CD4-positive, alpha-beta T cell treated with Interleukin-12 subunit alpha and Interleukin-12 subunit beta, for 1 hour (primary cell): ENCODE measurements around the gene FREM1.

Experiments used
- DNase-seq: peaks from one replicate; pipeline ENCODE4 v3.0.0-alpha.2; 2020

FREM1 gene

DNA sequence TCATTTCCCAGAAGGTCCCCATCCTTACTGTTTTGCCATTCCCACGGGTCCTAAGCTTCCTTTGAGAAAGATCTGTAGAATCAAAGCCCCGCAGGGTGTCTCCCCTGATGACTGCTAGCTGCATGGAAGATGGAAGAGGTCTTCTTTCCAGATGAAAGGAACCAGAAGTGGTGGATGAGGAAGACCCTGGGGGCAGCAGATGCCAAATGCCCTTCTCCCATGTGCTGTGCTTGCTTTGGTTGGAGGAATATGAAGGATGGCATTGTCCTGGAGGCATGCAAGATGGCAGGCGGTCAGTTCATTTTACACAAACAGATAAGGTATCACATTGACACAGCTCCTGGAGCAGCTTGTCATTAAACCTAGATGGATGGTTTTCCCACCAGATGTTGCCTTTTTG is 161.9 kb downstream of the FREM1 start:
- DNase-seq, result no peak

DNA sequence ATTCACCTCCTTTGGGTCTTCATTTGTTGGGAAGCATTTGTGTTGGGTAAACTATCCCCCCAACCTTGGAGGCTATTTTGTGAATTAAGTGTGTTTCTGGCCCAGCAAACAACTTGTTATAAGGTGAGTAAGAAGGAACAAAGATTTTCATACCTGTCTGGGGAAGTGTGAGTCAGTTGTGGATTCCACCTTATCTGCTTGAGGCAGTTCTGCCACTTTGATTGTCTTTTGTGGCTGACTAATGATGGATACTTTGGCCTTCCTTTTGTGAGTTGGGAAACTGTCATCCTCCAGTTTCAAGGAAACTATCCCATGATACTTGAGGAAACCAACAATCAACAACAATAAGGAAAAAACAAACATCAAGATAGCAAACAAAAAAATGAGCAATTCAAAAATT is 163.1 kb downstream of the FREM1 start:
- DNase-seq, result no peak

DNA sequence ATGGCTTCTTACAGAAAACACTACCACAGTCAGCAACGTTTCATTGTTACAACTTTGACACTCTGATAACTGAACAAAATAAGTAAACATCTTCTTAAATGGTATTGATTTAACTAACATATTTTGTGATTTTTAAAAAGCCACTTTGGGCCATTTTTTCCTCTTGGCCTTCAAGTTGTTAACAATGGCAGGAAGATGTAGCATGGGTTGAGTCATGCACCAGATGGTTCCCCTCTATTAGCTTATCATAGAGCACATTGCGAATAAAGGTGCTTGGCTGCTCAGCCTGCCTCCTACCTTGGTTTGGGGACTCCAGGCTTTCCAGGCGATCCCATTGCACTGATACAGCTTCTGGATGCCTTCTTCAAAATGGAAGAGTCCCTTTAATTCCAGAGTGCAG is 163.6 kb downstream of the FREM1 start:
- no peak for DNase-seq

DNA sequence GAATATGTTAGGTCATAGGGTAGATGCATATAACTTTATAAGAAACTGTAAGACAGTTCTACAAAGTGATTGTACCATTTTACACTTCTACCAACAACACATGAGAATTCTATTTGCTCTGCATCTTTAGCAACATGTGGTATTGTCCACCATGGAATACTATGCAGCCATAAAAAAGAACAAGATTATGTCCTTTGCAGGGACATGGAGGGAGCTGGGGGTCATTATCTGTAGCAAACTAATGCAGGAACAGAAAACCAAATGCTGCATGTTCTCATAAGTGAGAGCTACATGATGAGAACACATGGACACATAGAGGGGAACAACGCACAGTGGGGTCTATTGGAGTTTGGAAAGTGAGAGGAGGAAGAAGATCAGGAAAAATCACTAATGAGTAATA is 165.5 kb downstream of the FREM1 start:
- DNase-seq, result no peak

DNA sequence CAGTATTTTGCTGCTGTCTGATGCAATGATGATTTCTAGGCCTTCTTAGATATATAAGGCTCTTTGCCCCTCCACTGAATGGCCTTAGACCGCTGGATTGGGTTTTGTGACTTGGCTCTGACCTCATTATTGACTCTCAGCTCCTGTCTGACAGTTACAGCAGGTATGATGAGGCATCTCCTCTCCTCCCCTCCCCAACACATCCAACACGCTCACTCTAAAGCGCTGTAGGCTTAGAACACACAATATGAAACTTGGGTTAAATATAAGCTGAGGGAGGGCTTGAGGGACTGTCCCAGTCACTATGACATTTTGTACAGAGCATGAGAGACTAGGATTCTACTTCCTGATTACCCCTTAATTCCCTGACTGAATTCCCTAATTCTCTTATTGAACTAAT is 168.9 kb downstream of the FREM1 start:
- no peak for DNase-seq

DNA sequence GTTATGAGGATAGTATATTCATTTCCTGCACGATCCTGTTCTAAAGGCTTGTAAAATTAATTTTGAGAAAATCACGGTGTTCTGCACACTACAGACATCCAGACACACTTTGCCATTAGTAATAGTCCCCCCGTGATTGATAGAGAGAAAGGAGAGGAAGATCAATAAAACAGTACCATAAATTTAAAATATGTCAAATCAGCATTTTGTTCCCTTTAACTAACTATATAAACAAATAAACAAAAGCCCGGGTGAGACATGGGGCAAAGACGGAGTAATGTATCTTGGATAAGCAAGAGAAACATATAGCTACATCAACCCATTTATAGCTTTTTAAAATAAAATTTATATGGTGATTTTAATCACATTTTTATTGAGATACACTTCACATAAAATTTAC is 177.1 kb downstream of the FREM1 start:
- DNase-seq, result no peak

DNA sequence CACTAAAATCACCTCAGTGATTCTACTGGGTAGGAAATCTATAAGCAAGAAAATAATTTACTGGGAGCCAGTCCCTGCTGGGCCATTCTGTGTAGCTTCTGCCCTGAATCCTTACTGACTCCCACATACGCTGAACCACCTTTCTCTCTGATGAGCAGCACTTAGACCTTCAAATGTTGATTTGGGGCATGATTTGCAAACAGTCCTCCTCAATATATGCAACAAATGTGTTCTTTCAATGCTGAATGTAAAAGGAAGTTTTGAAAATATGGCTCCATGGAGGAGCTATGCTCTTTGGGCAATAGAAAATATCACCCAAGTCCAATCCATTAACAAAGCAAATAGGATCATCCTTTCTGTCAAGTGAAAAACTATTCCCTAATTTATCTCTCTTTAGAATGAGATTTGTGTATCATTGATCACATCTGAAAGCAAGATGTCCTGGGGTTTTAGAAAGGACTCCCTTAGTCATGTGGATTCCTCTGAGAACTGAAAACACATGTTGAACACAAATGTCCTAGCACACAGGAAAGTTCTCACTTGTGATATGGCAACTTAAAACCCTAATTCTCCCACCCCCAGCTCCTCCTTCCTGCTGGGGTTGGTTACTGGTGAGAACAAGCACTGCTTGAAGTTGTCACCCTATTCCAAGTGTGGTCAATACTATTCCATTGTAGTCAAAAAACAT is 178.8 kb downstream of the FREM1 start:
- DNase-seq, result no peak

DNA sequence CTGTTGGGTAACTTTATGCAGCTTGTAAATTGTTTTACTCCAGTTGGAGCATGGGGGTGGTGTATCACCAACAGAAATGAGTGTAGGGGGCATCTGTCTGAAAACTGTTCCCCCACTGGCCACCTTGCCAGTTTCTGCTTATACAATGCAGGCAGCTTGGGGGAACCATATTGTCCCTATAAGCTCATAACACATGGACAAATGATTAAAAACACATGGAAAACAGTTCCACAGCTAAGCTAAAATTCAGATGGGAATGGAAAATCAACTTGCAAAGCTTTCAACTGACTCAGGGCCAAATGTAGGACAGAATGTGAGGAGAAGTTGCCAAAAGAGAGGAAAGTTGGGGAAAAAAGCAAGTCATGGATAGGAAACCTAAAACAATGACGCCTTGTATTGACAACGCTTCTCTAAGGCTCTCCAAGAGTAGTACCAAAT is 179.7 kb downstream of the FREM1 start:
- DNase-seq, result no peak

DNA sequence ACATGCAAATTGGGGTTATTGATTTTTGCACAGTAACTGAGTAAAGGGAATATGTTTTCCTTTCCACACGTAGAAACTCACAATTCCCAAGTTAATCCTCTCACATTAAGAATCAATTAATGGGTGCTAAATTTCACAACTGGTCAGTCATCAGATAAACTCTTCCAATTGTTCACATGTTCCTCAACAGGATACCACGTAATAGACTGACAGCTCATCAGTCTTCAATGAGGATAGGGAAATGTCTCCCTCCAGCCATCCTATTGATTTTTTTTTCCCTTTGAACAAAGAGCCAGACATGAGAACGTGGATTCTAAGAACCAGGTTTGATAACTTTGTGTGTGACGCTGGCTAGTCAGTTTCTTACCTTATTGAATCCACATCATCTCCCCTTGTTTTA is 186.9 kb downstream of the FREM1 start:
- DNase-seq, result no peak

DNA sequence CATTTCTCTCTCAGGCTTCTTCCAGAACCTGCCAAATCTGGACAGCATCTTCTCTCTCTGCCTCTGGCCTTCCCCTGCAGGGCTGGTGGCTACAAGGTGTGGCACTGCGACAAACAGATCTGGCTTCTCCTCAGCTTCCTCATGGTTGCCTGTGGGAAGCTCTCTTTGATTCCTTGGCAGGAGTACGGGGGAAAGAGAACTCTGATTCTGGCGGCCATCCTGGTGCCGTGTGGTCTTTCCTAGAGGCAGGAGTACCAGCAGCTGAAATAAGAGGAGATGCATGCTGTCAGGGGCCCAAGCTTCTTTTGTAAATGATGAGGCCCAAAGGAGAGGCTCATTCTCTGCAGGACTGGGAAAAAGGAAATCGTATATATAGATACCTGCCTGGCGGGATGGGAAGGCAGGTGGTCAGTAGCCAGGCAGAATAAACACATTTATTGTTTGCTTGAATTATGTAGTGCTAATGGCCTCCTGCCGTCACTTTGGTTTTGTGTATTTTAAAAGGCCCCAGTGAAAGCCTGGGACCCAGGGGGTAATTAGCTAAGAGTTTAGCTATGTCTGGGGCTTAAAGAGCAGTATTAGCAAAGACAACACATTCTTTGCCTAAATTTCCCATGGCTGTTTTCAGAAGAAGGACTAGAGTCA is 187.7 kb downstream of the FREM1 start, which contains the start of gene CER1:
Gene CER1 (minus strand): TSS at position 343 of the 645 bp plus-strand sequence. CDS start 61 bp downstream, at position 282.
- no peak for DNase-seq

DNA sequence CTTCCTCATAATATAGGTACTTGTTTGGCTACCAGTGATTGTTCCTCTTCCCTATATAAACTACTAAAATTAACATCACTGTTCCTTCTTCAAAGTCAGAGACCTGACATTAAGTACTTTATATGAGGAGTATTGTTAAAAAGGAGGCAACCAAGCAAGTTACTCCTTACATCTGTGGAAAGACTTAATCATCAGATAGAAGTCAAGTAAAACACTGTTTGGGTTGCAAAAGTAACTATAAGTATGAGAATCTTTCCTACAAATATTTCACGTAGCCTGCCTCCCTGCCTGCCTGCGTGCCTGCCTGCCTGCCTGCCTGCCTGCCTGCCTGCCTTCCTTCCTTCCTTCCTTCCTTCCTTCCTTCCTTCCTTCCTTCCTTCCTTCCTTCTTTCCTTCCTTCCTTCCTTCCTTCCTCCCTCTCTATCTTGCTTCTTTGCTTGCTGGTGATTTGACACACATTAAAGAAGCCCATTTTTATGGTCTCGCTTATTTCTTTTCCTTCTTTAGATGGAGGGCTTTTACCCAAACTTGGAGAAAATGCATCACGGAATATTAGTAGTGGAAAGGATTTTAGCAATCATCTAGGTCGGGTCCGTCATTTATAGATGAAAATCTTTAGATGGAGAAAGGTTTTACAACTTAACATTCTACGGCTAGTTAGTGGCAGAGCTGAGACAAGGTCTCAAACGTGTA is 190.9 kb downstream of the FREM1 start:
- no peak for DNase-seq

DNA sequence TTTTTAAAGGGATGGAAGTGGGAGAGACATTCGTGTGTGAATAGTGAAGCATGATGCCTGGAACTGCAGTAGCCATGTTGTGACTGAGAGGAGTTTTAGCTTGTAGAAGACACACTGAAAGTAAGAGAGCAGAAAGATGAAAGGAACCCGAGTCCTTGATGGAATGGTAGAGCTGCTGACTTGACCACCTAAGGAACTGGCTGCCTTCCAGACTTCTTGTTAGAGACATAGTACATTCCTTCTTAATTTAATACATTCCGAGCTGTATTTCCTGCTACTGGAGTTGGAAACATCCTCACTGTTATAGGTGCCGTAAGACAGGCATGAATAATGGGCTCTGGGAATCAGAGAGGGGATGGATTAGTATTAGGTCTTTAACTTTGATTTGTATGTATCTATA is 195.1 kb downstream of the FREM1 start:
- no peak for DNase-seq

DNA sequence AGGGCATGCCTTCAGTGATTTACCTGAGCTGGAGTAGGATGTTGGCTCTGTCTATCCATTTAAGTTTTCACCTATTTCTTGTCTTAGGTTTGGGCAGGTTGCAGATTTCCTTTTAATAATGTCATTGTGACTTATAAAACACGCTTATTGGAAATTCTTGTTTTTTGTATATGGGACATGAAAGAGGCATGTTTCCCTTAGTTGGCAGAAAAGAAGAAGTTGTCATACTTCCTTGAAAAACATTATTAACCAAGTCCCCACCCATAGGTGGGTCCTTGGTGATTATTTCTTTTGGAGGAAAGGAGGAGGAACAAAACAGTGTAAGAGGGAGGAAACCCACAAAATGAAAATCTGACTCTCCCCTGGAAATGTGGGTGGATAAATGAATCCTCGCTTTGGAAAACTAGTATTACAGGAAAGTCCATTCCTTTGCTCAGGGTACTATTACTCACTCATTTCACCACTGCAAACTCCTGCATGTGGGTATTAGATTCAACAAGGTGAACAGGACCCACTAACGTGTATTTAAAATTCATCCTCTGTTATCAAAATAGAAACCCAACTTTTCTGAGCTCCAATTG is 197.0 kb downstream of the FREM1 start:
- no peak for DNase-seq

DNA sequence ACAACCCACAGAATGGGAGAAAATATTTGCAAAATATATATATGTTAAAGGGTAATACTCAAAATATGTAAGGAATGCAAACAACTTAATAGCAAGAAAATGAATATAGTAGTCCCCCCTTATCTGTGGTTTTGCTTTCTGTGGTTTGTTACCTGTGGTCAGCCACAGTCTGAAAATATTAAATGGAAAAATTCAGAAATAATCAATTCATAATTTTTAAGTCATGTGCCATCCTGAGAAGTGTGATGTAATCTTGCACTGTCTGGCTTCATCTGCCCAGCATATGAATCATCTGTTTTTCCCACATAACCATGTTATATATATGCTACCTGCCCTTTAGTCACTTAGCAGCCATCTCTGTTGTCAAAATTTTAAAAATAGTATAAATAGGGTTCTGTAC is 199.4 kb downstream of the FREM1 start:
- no peak for DNase-seq

DNA sequence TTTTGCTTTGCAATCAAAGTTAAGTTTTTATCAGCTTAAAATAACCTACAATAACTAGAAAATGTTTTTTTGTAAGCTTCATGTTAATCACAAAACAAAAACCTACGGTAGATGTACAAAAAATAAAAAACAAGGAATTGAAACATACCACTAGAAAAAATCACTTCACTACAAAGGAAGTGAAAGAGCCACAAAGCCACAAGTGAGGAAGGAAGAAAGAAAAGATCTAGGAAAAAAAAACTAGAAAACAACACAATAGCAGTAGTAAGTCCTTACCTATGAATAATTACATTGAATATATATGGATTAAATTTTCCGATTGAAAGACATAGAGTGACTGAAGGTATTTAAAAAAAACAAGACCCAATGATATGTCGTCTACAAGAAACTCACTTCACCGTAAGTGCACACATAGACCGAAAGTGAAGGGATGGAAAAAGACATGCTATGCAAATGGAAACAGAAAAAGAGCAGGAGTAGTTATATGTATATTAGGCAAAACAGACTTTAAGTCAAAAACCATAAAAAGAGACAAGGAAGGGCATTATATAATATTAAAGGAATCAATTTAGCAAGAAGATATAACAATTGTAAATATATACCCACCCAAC is 203.6 kb downstream of the FREM1 start:
- no peak for DNase-seq

DNA sequence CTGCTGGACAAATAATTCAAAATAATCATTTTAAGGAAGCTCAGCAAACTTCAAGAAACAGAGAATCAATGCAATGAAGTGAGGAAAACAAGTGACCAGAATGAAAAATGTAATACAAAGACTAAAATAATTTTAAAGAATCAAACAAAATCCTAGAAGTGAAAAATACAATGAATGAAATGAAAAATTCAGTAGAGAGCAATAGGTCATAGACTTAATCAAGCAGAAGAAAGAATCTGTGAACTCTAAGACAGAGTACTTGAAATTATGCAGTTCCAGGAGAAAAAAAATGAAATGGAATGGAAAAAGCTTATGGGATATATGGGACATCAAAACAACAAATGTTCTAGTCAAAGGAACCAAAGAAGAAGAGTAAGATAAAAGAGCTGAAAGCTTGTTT is 205.1 kb downstream of the FREM1 start:
- DNase-seq, result no peak

DNA sequence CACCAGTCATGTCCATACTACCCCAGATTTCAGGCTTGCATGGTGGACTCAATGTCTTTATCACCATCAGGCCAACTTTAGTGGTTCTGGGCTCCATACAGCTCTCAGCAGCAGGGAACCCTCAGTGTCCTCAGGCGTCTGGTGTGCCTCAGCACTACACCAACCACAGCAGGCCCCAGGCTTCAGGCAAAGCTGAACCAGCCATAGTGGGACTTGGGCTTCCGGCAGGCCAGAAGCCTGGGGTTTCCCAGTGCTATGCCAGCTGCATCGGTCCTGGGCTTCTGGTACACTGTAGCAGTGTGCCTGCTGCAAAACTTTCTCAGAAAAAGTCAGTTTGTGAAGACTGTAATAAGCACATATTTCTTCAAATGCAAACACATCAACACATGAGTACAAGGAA is 205.9 kb downstream of the FREM1 start:
- DNase-seq, result no peak

DNA sequence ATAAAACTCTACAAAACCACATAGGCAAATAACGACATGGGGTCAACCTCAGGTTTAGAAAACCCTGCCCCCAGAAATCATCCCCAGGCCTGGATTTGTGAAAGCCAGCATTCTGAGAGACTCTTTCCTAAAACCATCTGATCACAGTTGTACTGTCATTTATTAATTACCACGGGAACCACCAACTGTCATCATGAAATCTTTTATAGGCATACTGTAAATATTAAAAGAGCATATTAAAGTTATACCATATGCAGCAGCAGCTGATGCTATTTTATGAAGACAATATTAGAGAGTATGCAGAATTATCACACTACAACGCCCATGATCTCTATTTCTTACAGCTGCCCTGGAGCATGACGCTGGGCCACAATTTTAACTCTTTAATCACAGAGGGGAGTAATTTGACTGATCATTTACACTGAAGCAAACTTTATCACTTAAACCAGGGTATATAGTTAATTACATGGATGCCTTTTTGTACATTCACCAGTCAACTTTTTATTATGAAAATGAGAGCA is 208.0 kb downstream of the FREM1 start:
- DNase-seq, result no peak

DNA sequence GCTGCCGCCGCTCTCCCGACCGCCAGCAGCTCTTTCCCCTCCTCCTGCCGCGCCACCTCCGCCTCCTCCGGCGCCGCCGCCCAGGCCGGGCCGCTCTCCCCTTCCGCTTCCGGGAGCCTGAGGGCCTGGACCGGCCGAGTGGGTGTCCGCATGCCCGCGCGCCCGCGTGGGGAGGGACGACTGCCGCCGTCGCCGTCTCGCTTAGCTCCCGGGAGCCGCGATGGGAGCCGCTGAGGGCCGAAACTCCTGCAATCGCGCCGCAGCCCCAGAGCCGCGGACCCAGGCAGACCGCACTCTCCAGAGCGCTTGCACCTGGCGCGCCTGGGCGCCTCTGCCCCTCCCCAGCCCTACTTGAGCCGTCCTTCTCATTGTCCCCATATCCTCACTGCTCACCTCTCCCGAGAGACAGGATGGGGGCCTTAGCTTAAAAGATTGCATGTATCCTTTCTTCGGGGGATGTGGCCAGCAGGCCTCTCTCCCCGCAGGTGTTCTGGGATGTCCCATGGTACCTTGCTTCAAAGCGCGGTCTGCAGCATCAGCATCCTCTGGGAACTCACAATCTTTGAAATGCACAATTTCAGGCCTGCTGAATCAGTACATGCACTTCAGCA is 216.9 kb downstream of the FREM1 start, which contains the start of gene ZDHHC21:
Gene ZDHHC21 (minus strand): TSS at position 182 of the 611 bp plus-strand sequence. CDS start 19,092 bp downstream, outside the sequence.
- peak; percentile 58 for DNase-seq

DNA sequence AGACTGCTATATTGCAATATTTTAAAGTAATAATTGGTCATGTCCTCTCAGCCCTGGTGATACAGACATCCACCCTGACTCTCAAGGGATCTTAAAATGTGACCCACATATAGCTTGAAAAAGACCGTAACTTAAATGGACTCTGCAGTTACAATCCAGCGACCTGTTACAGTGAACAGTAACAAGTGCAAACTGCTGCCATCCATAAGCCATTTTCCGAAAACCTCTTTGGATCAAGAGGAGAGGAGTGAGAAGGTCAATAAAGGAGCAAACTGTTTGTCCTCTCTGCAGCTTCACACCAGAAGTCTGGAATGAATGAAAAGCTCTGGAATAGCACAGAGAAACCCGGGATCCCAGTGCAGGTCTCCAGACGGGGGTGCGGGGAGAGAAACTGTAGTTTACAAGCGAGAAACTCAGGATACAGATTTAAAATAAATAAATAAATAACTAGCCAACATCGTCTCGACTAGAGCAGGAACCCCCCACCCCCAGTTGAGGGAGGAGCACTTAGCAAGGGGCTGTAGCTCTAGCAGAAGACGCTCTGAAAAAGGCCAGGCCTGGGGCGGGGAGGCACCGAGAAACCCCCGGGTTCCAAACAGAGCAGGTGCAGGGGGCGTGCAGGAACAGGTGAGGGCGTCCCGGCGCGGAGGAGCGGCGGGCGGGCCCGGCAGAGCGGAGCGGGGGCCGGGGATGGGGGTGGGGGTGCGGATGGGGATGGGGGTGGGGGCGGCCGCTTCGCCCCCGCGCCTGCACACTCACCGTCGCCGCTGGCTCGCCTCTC is 217.6 kb downstream of the FREM1 start:
- no peak for DNase-seq

DNA sequence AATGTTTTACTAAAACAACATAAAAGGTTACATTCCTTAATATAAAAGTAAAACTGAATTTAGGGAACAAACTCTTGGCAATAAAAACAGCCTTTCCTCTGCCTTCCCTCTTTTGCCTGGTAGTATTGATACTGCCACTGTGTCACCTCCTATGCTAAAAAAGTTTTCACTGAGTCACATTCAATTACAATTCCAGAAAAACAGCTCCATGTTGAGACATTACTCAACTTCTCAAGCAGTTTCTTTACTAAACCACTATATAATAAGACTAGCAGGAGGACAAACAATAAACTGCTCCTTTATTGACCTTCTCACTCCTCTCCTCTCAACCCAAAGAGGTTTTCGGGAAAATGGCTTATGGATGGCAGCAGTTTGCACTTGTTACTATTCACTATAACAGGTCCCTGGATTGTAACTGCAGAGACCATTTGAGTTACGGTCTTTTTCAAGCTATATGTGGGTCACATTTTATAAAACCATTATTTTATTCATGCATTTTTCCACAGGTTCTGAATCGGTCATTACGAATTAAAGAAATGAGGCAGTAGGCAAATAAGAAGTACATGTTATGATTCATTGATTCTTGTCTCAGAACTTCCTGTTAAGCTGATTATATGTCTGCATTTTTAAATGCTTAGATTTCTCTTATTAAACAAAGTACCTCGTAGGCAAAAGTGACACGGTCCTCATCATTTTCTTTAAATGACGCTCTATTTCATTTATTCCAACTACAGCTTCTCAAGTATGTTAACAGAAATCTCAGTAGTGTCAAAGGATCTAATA is 219.1 kb downstream of the FREM1 start:
- DNase-seq, result no peak
